K562 (cell line): ENCODE data around the gene CFAP20DC. TPM values are rescaled to one million over a fixed set of nuclear protein-coding genes. Genes with fewer than 3 reads are reported as not detected.

Source experiments
- ATAC-seq: fragments of 200-7000 bp; cut with Tn5 transposase; 3 replicates; pipeline ENCODE4 v1.9.1; 2020; ENCODE audit warnings: moderate library complexity
- BruUV-seq: library from RNA; stranded (reverse); fragments of 400-500 nt; replicated peaks from 2 replicates; lab custom pipeline; 2021; lab: Mats Ljungman, UMichigan
- CTCF ChIA-PET: fragments of 300-600 bp; formaldehyde crosslinking; extraction: SDS; loops from one replicate; lab custom pipeline; 2021; ENCODE audit warnings: low intra/inter-chr PET ratio; lab: Yijun Ruan, JAX
- POLR2A ChIA-PET: fragments of 300-600, 350-650 bp; sonication (Branson Sonifier 250); formaldehyde crosslinking; extraction: SDS; loops from one replicate; lab custom pipeline; 2021; ENCODE audit warnings: antibody characterized with exemption, inconsistent platforms; lab: Yijun Ruan, JAX
- DNase-seq, 4 experiments: peaks; one replicate each; pipeline versions ENCODE4 v3.0.0 to v3.0.0-alpha.2; 2011 to 2018; ENCODE audit warnings: low spot score in 3 of 4, mixed read lengths in 3 of 4; ENCODE audit errors: extremely low read depth in 1 of 4
- FAIRE-seq: peaks from 2 replicates; lab custom pipeline; 2011; peaks lifted over from hg19 to GRCh38; lab: Jason Lieb, UNC
- H2AFZ ChIP-seq: 2 replicates; pipeline ENCODE4 v1.6.0; 2011; ENCODE audit warnings: low read depth, low read length, control low read depth, inconsistent platforms
- H3K27ac ChIP-seq: fragments of 200-600 bp; 3 replicates; pipeline ENCODE4 v1.8.0; 2011; ENCODE audit warnings: low read depth, mild to moderate bottlenecking, control low read depth, inconsistent platforms, low read length, moderate library complexity, mixed read lengths; ENCODE audit errors: extremely low read depth
- H3K27me3 ChIP-seq, 2 experiments: fragments of 300-600 bp in 1 of 2; 2 replicates in 1 of 2; 3 replicates in 1 of 2; pipeline versions ENCODE4 v1.6.0 to v1.8.0; 2011; ENCODE audit warnings: inconsistent platforms in 2 of 2, low read length in 2 of 2, mild to moderate bottlenecking in 1 of 2, mixed read lengths in 1 of 2, moderate library complexity in 1 of 2; ENCODE audit not compliant: control insufficient read depth in 2 of 2, insufficient read depth in 2 of 2
- H3K36me3 ChIP-seq: fragments of 300-600 bp; 3 replicates; pipeline ENCODE4 v1.8.0; 2011; ENCODE audit warnings: mild to moderate bottlenecking, low read length, inconsistent platforms; ENCODE audit not compliant: control insufficient read depth, insufficient read depth
- H3K4me1 ChIP-seq, 2 experiments: fragments of 200-600 bp in 1 of 2; replicated peaks in 1 of 2; 2 replicates in 1 of 2; 3 replicates in 1 of 2; pipeline versions ENCODE4 v1.5.1 to v1.8.0; 2011; ENCODE audit warnings: inconsistent platforms in 2 of 2, low read length in 2 of 2, mild to moderate bottlenecking in 1 of 2, mixed read lengths in 1 of 2, moderate library complexity in 1 of 2; ENCODE audit not compliant: control insufficient read depth in 2 of 2, insufficient read depth in 2 of 2
- H3K4me2 ChIP-seq: 2 replicates; pipeline ENCODE4 v1.6.1; 2011; ENCODE audit warnings: low read length, control low read depth, inconsistent platforms, mixed read lengths; ENCODE audit not compliant: insufficient read depth
- H3K4me3 ChIP-seq: fragments of 200-600 bp; sonication (generic), shearing (Covaris generic); 2 replicates; pipeline ENCODE4 v1.5.1; 2016; ENCODE audit warnings: control low read depth, inconsistent platforms
- H3K79me2 ChIP-seq: fragments of 200-600 bp; 3 replicates; pipeline ENCODE4 v1.8.0; 2011; ENCODE audit warnings: low read length, inconsistent platforms; ENCODE audit not compliant: control insufficient read depth, insufficient read depth
- H3K9ac ChIP-seq, 2 experiments: 2 replicates each; pipeline versions ENCODE4 v1.6.0 to v1.6.1; 2011; ENCODE audit warnings: low read depth in 2 of 2, low read length in 2 of 2, control low read depth in 1 of 2, inconsistent platforms in 1 of 2, mild to moderate bottlenecking in 1 of 2, mixed read lengths in 1 of 2; ENCODE audit not compliant: insufficient read depth in 1 of 2
- H3K9me1 ChIP-seq: one replicate; pipeline ENCODE4 v1.6.0; 2011; ENCODE audit warnings: inconsistent platforms, mild to moderate bottlenecking, low read length, moderate library complexity; ENCODE audit not compliant: control insufficient read depth, insufficient read depth
- H3K9me3 ChIP-seq: replicated peaks from 2 replicates; pipeline ENCODE4 v1.5.1; 2011; ENCODE audit warnings: low read depth, low read length, inconsistent platforms; ENCODE audit not compliant: control insufficient read depth, insufficient read depth
- H4K20me1 ChIP-seq: replicated peaks from 2 replicates; pipeline ENCODE4 v1.6.1; 2011; ENCODE audit warnings: low read length, inconsistent platforms, mixed read lengths; ENCODE audit not compliant: control insufficient read depth, insufficient read depth
- CUX1 ChIP-seq: fragments of 200-800 bp; sonication (Bioruptor generic); IDR thresholded peaks from 2 replicates; pipeline ENCODE4 v1.6.1; 2016; ENCODE audit warnings: missing genetic modification characterization, missing compliant biosample characterization
- MAZ ChIP-seq, 2 experiments: fragments of 450-650 bp in 1 of 2; sonication (generic) in 1 of 2; formaldehyde crosslinking; IDR thresholded peaks in 1 of 2; conservative IDR thresholded peaks in 1 of 2; 2 replicates each; pipeline versions ENCODE4 v1.4.0 to v1.5.0; 2020; ENCODE audit warnings: mild to moderate bottlenecking in 1 of 2, missing genetic modification reagents in 1 of 2
- MCM2 ChIP-seq: fragments of 450-650 bp; IDR thresholded peaks from 2 replicates; pipeline ENCODE4 v1.6.1; 2017; ENCODE audit warnings: low read depth, mild to moderate bottlenecking
- POLR2G ChIP-seq: fragments of 200-400 bp; formaldehyde crosslinking; IDR thresholded peaks from 2 replicates; pipeline ENCODE4 v1.6.1; 2017; ENCODE audit warnings: low read depth, mild to moderate bottlenecking, antibody characterized with exemption, low read length, moderate library complexity
- RBFOX2 ChIP-seq: fragments of 200-400 bp; formaldehyde crosslinking; IDR thresholded peaks from 2 replicates; pipeline ENCODE4 v1.6.1; 2017; ENCODE audit warnings: low read depth, mild to moderate bottlenecking, low read length, moderate library complexity
- ZC3H8 ChIP-seq: fragments of 450-650 bp; IDR thresholded peaks from 2 replicates; pipeline ENCODE4 v1.6.1; 2017
- ZNF280A ChIP-seq: fragments of 450-650 bp; IDR thresholded peaks from 2 replicates; pipeline ENCODE4 v1.6.1; 2018; ENCODE audit warnings: mild to moderate bottlenecking, low read depth; ENCODE audit not compliant: partially characterized antibody
- ZNF408 ChIP-seq: fragments of 250-450 bp; sonication (Bioruptor Pico); IDR thresholded peaks from 2 replicates; pipeline ENCODE4 v1.4.0; 2020; ENCODE audit warnings: low read depth, mild to moderate bottlenecking, moderate library complexity
- WGBS: fragments of 100-300 bp; shearing (Covaris generic); methylation state at CpG from one replicate; pipeline ENCODE4 v1.1.6; 2016; ENCODE audit warnings: low coverage, mixed read lengths; ENCODE audit not compliant: insufficient coverage; ENCODE audit errors: missing lambda C conversion rate; 5-methylcytosine and 5-hydroxymethylcytosine counted together
- in situ Hi-C: fragments of 300-500 bp; cut with MboI; formaldehyde crosslinking; loops from 4 replicates; pipeline ENCODE4 v1.15.0; 2018; ENCODE audit warnings: inconsistent platforms, mixed read lengths
- intact Hi-C: fragments of 100-400 bp; cut with micrococcal nuclease; formaldehyde crosslinking; loops from 2 replicates; pipeline ENCODE4 v1.14.2; 2022
- polyA plus RNA-seq, 8 experiments: library from polyadenylated mRNA; depleted of rRNA in 4 of 8; stranded (reverse) in 5 of 8; unstranded in 3 of 8; fragments of >200 nt; fragmentation: Nextera tagmentation in 2 of 8; fragmentation: Illumina TruSeq in 1 of 8; extraction: Ambion mirVana in 2 of 8; extraction: Trizol in 1 of 8; gene quantifications; 2 replicates each; pipeline versions ENCODE4 v1.2.1 to v1.2.3, GENCODE V29; 2011 to 2014; ENCODE audit warnings: inconsistent platforms in 1 of 8, missing spikeins in 1 of 8
- total RNA-seq, 7 experiments: library from RNA; depleted of rRNA in 6 of 7; stranded (reverse); fragments of >200 nt in 6 of 7; fragmentation: Illumina TruSeq in 2 of 7; extraction: Trizol in 2 of 7; gene quantifications; 2 replicates each; pipeline versions ENCODE4 v1.2.1 to v1.2.3, GENCODE V29; 2011 to 2021; ENCODE audit warnings: low replicate concordance in 1 of 7
- TF ChIP-seq, protein P1 (sequence below): IDR thresholded peaks from 3 replicates; pipeline ENCODE4 v1.6.1; 2011; ENCODE audit warnings: borderline replicate concordance, mild to moderate bottlenecking, moderate library complexity; ENCODE audit not compliant: insufficient read length; ENCODE audit errors: extremely low read depth

The CFAP20DC gene
- total and polyA plus RNA-seq, 9 of the 15 experiments (the other 6 are each of a cell fraction or from before 2014, with no cell fraction given), result 1.6 to 5.9 (median 4.6) TPM

DNA sequence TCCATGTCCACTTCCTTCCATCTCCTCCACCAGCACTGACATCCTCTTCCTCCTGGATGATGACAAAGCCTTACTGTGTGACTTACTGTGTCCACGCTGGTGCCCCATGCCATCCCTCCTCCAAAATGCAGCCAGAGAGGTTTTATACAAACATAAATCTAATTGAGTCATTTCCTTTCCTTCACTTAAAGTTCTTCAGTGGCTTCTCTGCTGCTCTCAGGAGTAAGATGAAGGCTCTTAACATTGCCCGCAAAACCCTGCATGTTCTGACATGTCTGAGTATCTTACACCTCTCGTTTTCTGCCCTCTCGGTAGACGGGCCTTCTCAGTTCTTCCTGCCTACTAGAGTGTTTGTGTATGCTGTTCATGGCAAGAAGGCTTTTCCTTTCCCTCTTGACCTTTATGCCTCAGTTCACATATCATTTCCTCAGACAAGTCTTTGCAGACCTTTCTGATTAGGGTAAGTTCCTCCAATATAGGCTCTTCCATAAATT, 175.5 kb downstream of the CFAP20DC start:
- 13% methylated on average over 5 of the region's 5 CpGs for whole genome bisulfite sequencing
- Histone ChIP-seq H3K9me3 (no peaks in the 10 kb centered on the region), H3K9me1 (no peaks in the 10 kb centered on the region), H4K20me1 (no peaks in the 10 kb centered on the region), H3K9ac (no peak overlapping the region), H3K4me2 (no peak overlapping the region), H3K36me3 (no peaks in the 10 kb centered on the region), H3K79me2 (no peaks in the 10 kb centered on the region), H3K4me3 (no peak overlapping the region), H2AFZ (no peak overlapping the region), H3K27me3 (no peaks in the 10 kb centered on the region), H3K27ac (no peak overlapping the region), H3K4me1 (no peaks in the 10 kb centered on the region)
- intact Hi-C loops, result no loop called here
- no TSS peak for BruUV-seq
- no peak for FAIRE-seq
- ATAC-seq, result no peak
- DNase-seq, result no peak
- CTCF ChIA-PET, result no interaction called here
- in situ Hi-C loops, result no loop called here
- POLR2A ChIA-PET, result no interaction called here
- TF ChIP-seq POLR2G (no peak), ZC3H8 (no peak), CUX1 (no peak), MCM2 (no peak), ZNF408 (CRISPR knock-in tag) (no peak), RBFOX2 (no peak), ZNF280A (no peak), MAZ (CRISPR knock-in tag; conservative IDR thresholded peaks at IDR 0.05 in 1 of 2, IDR thresholded peaks at IDR 0.05 in 1 of 2) (no peak)
- TF ChIP-seq, protein P1, sequence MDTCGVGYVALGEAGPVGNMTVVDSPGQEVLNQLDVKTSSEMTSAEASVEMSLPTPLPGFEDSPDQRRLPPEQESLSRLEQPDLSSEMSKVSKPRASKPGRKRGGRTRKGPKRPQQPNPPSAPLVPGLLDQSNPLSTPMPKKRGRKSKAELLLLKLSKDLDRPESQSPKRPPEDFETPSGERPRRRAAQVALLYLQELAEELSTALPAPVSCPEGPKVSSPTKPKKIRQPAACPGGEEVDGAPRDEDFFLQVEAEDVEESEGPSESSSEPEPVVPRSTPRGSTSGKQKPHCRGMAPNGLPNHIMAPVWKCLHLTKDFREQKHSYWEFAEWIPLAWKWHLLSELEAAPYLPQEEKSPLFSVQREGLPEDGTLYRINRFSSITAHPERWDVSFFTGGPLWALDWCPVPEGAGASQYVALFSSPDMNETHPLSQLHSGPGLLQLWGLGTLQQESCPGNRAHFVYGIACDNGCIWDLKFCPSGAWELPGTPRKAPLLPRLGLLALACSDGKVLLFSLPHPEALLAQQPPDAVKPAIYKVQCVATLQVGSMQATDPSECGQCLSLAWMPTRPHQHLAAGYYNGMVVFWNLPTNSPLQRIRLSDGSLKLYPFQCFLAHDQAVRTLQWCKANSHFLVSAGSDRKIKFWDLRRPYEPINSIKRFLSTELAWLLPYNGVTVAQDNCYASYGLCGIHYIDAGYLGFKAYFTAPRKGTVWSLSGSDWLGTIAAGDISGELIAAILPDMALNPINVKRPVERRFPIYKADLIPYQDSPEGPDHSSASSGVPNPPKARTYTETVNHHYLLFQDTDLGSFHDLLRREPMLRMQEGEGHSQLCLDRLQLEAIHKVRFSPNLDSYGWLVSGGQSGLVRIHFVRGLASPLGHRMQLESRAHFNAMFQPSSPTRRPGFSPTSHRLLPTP, result no peak
